IPS-20b (cell line): ENCODE results near the gene RPUSD1.
A peak's percentile ranks its signal among the peaks of the same experiment; 100 is the strongest.
"Not testable (repeated sequence)": the region's sequence is repeated elsewhere in the genome, so short reads cannot be mapped to it uniquely, and the experiment has no call there.

ENCODE experiments used
- H3K27ac ChIP-seq: one replicate; pipeline ENCODE4 v1.5.1; 2013; ENCODE audit warnings: low read length
- H3K27me3 ChIP-seq: 2 replicates; pipeline ENCODE4 v1.6.1; 2013; ENCODE audit warnings: mild to moderate bottlenecking, low read length, inconsistent platforms; ENCODE audit not compliant: insufficient read depth
- H3K36me3 ChIP-seq: 2 replicates; pipeline ENCODE4 v1.6.1; 2013; ENCODE audit warnings: low read depth, mild to moderate bottlenecking, inconsistent platforms, low read length, moderate library complexity; ENCODE audit not compliant: insufficient read depth
- H3K4me1 ChIP-seq: 2 replicates; pipeline ENCODE4 v1.6.1; 2013; ENCODE audit warnings: mild to moderate bottlenecking, control low read depth, inconsistent platforms, low read length, moderate library complexity; ENCODE audit not compliant: insufficient read depth
- H3K4me3 ChIP-seq: 2 replicates; pipeline ENCODE4 v1.5.1; 2013; ENCODE audit warnings: mild to moderate bottlenecking, low read length, inconsistent platforms
- H3K9ac ChIP-seq: 2 replicates; pipeline ENCODE4 v1.6.1; 2013; ENCODE audit warnings: low read depth, mild to moderate bottlenecking, inconsistent platforms, low read length, moderate library complexity
- H3K9me3 ChIP-seq: 2 replicates; pipeline ENCODE4 v1.6.1; 2013; ENCODE audit warnings: mild to moderate bottlenecking, low read depth, low read length, inconsistent platforms; ENCODE audit not compliant: insufficient read depth

RPUSD1 gene

DNA sequence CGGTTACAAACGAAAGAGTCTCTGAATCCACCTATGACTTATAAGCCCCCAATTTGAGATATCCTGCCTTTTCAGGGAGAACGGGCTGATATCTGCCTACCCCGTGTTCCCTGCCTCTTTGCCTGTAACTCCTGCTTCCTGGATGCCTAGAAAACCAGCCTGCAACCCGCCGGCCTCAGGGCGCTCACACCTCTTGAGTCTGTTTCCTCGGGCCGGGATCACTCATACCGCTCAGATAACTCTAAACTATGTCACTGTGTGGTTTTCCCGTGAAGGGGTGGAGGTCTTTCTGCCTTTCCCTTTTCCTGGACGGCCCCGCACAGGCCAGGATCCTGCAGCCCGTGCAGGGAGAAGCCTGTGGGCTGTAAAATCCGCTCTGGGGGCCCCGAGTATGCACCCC is 10.4 kb downstream of the RPUSD1 start:
- Histone ChIP-seq H3K9me3 (no peaks in the 10 kb centered on the region), H3K27me3 (peaks cover 4% of the 10 kb centered on the region; the same call in 1 of the 2 replicates), H3K27ac (no peak overlapping the region), H3K9ac (no peak overlapping the region), H3K4me3 (no peak overlapping the region), H3K4me1 (no peaks in the 10 kb centered on the region), H3K36me3 (no peaks in the 10 kb centered on the region)

- Histone ChIP-seq H3K4me3 (no peak overlapping the region), H3K9me3 (no peaks in the 10 kb centered on the region), H3K9ac (no peak overlapping the region), H3K27ac (no peak overlapping the region), H3K4me1 (no peaks in the 10 kb centered on the region), H3K36me3 (no peaks in the 10 kb centered on the region), H3K27me3 (peaks cover 4% of the 10 kb centered on the region; the same call in 1 of the 2 replicates)
Measured at GRCh38 chr16:776824-777223, 11.4 kb downstream of the RPUSD1 start.

GRCh38 chr16:776298-776697 is 11.9 kb downstream of the RPUSD1 start:
- not testable (repeated sequence) for H3K9ac ChIP-seq, H3K9me3 ChIP-seq

DNA sequence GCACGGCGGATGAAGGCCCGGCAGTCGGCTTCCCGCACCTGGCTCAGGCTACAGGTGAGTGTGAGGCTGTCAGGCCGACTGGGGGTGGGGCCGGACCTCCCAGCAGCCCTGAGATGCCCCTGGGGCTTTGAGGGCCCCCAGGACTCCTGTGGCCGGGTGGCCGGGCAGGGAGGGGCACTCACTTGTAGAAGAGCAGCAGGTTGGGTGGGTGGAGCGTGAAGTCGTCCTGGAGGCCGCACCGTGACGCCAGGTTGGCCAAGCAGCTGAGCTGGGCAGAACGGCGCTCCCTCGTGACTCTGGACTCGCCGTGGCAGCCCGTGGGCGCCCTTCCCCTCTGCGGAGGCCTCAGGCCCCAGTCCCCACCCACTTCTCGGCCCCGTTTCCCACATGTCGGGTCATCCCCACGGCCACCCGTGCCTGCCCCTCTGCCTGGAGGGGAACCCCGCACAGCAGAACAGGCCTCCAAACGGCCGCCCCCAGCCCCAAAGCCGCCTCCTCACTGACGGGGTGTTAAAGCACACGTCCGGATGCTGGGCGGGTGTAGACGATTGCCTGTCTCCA is 12.9 kb downstream of the RPUSD1 start:
- Histone ChIP-seq H3K27me3 (peaks cover 4% of the 10 kb centered on the region; the same call in 1 of the 2 replicates), H3K27ac (no peak overlapping the region), H3K36me3 (no peaks in the 10 kb centered on the region), H3K4me1 (no peaks in the 10 kb centered on the region), H3K9me3 (no peaks in the 10 kb centered on the region), H3K9ac (no peak overlapping the region), H3K4me3 (no peak overlapping the region)

More at GRCh38 chr16:776298-776697, 11.9 kb downstream of the RPUSD1 start:
- H3K4me1 ChIP-seq, H3K4me3 ChIP-seq, H3K27me3 ChIP-seq, H3K36me3 ChIP-seq, H3K27ac ChIP-seq: not testable (repeated sequence)

- no peaks in the 10 kb centered on the region for H3K9me3 ChIP-seq
- H3K27ac ChIP-seq: no peak overlapping the region
- H3K4me1 ChIP-seq: no peaks in the 10 kb centered on the region
- H3K9ac ChIP-seq: no peak overlapping the region
- H3K36me3 ChIP-seq: no peaks in the 10 kb centered on the region
- H3K27me3 ChIP-seq: 0 out of 2 replicates have a peak, but pooled peaks cover 4% of the 10 kb centered on the region
- H3K4me3 ChIP-seq: no peak overlapping the region
Measured at GRCh38 chr16:774086-775001, 13.8 kb downstream of the RPUSD1 start.

- no peaks in the 10 kb centered on the region for H3K27me3 ChIP-seq
- H3K36me3 ChIP-seq: no peaks in the 10 kb centered on the region
- H3K4me1 ChIP-seq: no peaks in the 10 kb centered on the region
- no peaks in the 10 kb centered on the region for H3K9me3 ChIP-seq
- no peak overlapping the region for H3K27ac ChIP-seq
- no peak overlapping the region for H3K4me3 ChIP-seq
- no peak overlapping the region for H3K9ac ChIP-seq
Measured at GRCh38 chr16:772959-773358, 15.2 kb downstream of the RPUSD1 start.

DNA sequence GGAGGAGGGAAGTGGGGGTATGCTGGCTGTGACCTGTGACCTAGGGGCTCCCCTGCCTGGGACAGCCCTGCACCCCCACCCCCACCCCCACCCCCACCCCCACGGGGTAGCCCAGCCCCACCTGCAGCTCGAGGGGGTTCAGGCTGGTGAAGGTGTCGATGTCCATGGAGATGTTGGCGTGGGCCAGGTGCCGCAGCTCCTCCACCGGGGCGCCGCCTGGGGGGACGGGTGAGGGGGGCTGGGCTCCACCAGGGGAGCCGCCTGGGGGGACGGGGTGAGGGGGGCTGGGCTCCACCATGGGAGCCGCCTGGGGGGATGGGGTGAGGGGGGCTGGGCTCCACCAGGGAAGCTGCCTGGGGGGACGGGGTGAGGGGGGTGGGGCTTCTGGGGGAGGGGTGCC is 17.8 kb downstream of the RPUSD1 start:
- Histone ChIP-seq H3K4me1 (no peaks in the 10 kb centered on the region), H3K9ac (no peak overlapping the region), H3K4me3 (no peak overlapping the region), H3K27me3 (no peaks in the 10 kb centered on the region), H3K27ac (no peak overlapping the region), H3K36me3 (no peaks in the 10 kb centered on the region), H3K9me3 (no peaks in the 10 kb centered on the region)

- no peaks in the 10 kb centered on the region for H3K9me3 ChIP-seq
Measured at GRCh38 chr16:769934-770333, 18.2 kb downstream of the RPUSD1 start.

DNA sequence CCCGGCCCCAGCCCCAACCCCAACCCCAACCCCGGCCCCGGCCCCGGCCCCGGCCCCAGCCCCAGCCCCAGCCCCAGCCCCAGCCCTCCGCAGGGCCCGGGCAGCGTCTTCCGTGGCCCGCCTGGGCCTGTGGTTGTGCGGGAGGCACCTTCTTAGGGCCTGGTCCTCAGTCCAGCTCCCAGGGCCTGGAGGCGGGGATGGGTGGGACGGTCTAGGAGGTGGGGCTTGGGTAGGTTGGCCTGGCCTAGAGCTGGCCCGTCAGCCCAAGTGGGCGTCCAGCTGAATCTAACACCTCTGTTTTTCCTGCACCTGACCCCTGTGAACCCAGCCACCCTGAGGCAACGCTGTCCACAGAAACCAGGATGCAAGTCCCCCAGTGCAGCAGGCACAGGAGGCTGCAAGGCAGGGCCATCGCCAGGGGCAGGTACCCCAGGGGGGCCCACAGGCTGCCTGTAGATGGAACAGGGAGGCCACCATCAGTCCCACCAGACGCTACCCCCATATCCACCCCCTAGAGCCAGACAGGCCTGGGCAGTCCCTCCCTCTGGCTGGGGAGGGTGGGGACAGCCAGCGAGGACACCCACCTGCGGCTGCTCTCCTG is 18.9 kb downstream of the RPUSD1 start:
- Histone ChIP-seq H3K4me3 (peak overlapping the region; percentile 38; the same call in 1 of the 2 replicates), H3K36me3 (no peaks in the 10 kb centered on the region), H3K27me3 (no peaks in the 10 kb centered on the region), H3K9ac (no peak overlapping the region), H3K9me3 (no peaks in the 10 kb centered on the region), H3K4me1 (no peaks in the 10 kb centered on the region), H3K27ac (no peak overlapping the region)

More at GRCh38 chr16:769934-770333, 18.2 kb downstream of the RPUSD1 start:
- Histone ChIP-seq H3K27me3 (no peaks in the 10 kb centered on the region), H3K4me1 (no peaks in the 10 kb centered on the region), H3K9ac (no peak overlapping the region), H3K36me3 (no peaks in the 10 kb centered on the region), H3K4me3 (no peak overlapping the region), H3K27ac (no peak overlapping the region)

- Histone ChIP-seq H3K4me1 (no peaks in the 10 kb centered on the region), H3K27me3 (no peaks in the 10 kb centered on the region), H3K9me3 (no peaks in the 10 kb centered on the region), H3K27ac (no peak overlapping the region), H3K9ac (no peak overlapping the region), H3K4me3 (no peak overlapping the region; the same call in 1 of the 2 replicates), H3K36me3 (no peaks in the 10 kb centered on the region)
Measured at GRCh38 chr16:768428-768827, 19.8 kb downstream of the RPUSD1 start.

GRCh38 chr16:767743-768235 is 20.4 kb downstream of the RPUSD1 start:
- no peaks in the 10 kb centered on the region for H3K4me1 ChIP-seq
- H3K9ac ChIP-seq: no peak overlapping the region
- H3K4me3 ChIP-seq: no peak overlapping the region; the same call in 1 of the 2 replicates
- H3K27ac ChIP-seq: no peak overlapping the region
- H3K36me3 ChIP-seq: no peaks in the 10 kb centered on the region
- H3K9me3 ChIP-seq: no peaks in the 10 kb centered on the region
- H3K27me3 ChIP-seq: no peaks in the 10 kb centered on the region
